ENCODE data around the gene SATB2.

The SATB2 gene

GRCh38 chr2:199428291-199428690 is 29.4 kb downstream of the SATB2 start:
- H3K4me3 ChIP-seq (ENCODE audit: low read depth, low read length), result no peak overlapping the region
- DNase-seq (ENCODE audit: low read depth), result no peak

- no peak overlapping the region for H3K4me3 ChIP-seq (ENCODE audit: low read depth, low read length)
- DNase-seq (ENCODE audit: low read depth), result no peak
These were observed 33.6 kb downstream of the SATB2 start for GRCh38 chr2:199424160-199424559.

- DNase-seq (ENCODE audit: low read depth), result no peak
- no peak overlapping the region for H3K4me3 ChIP-seq (ENCODE audit: low read depth, low read length)
These were observed 38.3 kb downstream of the SATB2 start for GRCh38 chr2:199419428-199419827.

GRCh38 chr2:199414465-199414864 is 43.3 kb downstream of the SATB2 start:
- DNase-seq (ENCODE audit: low read depth), result no peak

GRCh38 chr2:199414001-199414400 is 43.7 kb downstream of the SATB2 start:
- no peak for DNase-seq (ENCODE audit: low read depth)
- no peak overlapping the region for H3K4me3 ChIP-seq (ENCODE audit: low read depth, low read length)

More at GRCh38 chr2:199414465-199414864, 43.3 kb downstream of the SATB2 start:
- no peak overlapping the region for H3K4me3 ChIP-seq (ENCODE audit: low read depth, low read length)

- DNase-seq (ENCODE audit: low read depth), result no peak
- no peak overlapping the region for H3K4me3 ChIP-seq (ENCODE audit: low read depth, low read length)
These were observed 47.8 kb downstream of the SATB2 start for GRCh38 chr2:199409759-199410529.

- H3K4me3 ChIP-seq (ENCODE audit: low read depth, low read length), result no peak overlapping the region
- DNase-seq (ENCODE audit: low read depth), result no peak
These were observed 50.3 kb downstream of the SATB2 start for GRCh38 chr2:199407421-199407820.

- no peak for DNase-seq (ENCODE audit: low read depth)
- H3K4me3 ChIP-seq (ENCODE audit: low read depth, low read length), result no peak overlapping the region
These were observed 52.5 kb downstream of the SATB2 start for GRCh38 chr2:199405241-199405640.

- DNase-seq (ENCODE audit: low read depth), result peak; percentile 47
- H3K4me3 ChIP-seq (ENCODE audit: low read depth, low read length), result no peak overlapping the region
These were observed 52.9 kb downstream of the SATB2 start for GRCh38 chr2:199404841-199405240.

GRCh38 chr2:199395311-199395710 is 62.4 kb downstream of the SATB2 start:
- no peak overlapping the region for H3K4me3 ChIP-seq (ENCODE audit: low read depth, low read length)

GRCh38 chr2:199392363-199392762 is 65.4 kb downstream of the SATB2 start:
- H3K4me3 ChIP-seq (ENCODE audit: low read depth, low read length), result no peak overlapping the region
- no peak for DNase-seq (ENCODE audit: low read depth)

More at GRCh38 chr2:199395311-199395710, 62.4 kb downstream of the SATB2 start:
- DNase-seq (ENCODE audit: low read depth), result no peak

GRCh38 chr2:199388728-199389268 is 68.9 kb downstream of the SATB2 start:
- no peak for DNase-seq (ENCODE audit: low read depth)

GRCh38 chr2:199384043-199384442 is 73.7 kb downstream of the SATB2 start:
- no peak for DNase-seq (ENCODE audit: low read depth)

More at GRCh38 chr2:199388728-199389268, 68.9 kb downstream of the SATB2 start:
- H3K4me3 ChIP-seq (ENCODE audit: low read depth, low read length), result no peak overlapping the region

GRCh38 chr2:199383021-199383420 is 74.7 kb downstream of the SATB2 start:
- no peak for DNase-seq (ENCODE audit: low read depth)
- no peak overlapping the region for H3K4me3 ChIP-seq (ENCODE audit: low read depth, low read length)

More at GRCh38 chr2:199384043-199384442, 73.7 kb downstream of the SATB2 start:
- H3K4me3 ChIP-seq (ENCODE audit: low read depth, low read length), result no peak overlapping the region

GRCh38 chr2:199382091-199382490 is 75.6 kb downstream of the SATB2 start:
- peak; percentile 30 for DNase-seq (ENCODE audit: low read depth)
- H3K4me3 ChIP-seq (ENCODE audit: low read depth, low read length), result no peak overlapping the region

GRCh38 chr2:199381531-199381930 is 76.2 kb downstream of the SATB2 start:
- H3K4me3 ChIP-seq (ENCODE audit: low read depth, low read length), result no peak overlapping the region
- no peak for DNase-seq (ENCODE audit: low read depth)

- H3K4me3 ChIP-seq (ENCODE audit: low read depth, low read length), result no peak overlapping the region
- DNase-seq (ENCODE audit: low read depth), result peak; percentile 65
These were observed 78.6 kb downstream of the SATB2 start for GRCh38 chr2:199378948-199379650.

GRCh38 chr2:199370150-199370780 is 87.5 kb downstream of the SATB2 start:
- no peak overlapping the region for H3K4me3 ChIP-seq (ENCODE audit: low read depth, low read length)
- DNase-seq (ENCODE audit: low read depth), result no peak

- no peak for DNase-seq (ENCODE audit: low read depth)
- no peak overlapping the region for H3K4me3 ChIP-seq (ENCODE audit: low read depth, low read length)
These were observed 91.3 kb downstream of the SATB2 start for GRCh38 chr2:199366406-199366805.

GRCh38 chr2:199364153-199364552 is 93.6 kb downstream of the SATB2 start:
- no peak overlapping the region for H3K4me3 ChIP-seq (ENCODE audit: low read depth, low read length)
- DNase-seq (ENCODE audit: low read depth), result no peak
